Measurements from ENCODE around the gene DBX2. TPM values are rescaled to one million over a fixed set of nuclear protein-coding genes. Genes with fewer than 3 reads are reported as not detected.
A peak's percentile ranks its signal among the peaks of the same experiment; 100 is the strongest.

Gene DBX2
- total RNA-seq, 1 donor from 2014 or later, result not detected

GRCh38 chr12:45051572-45052125 is 750 bp upstream of the DBX2 start:
- Histone ChIP-seq H3K4me1 (peaks cover 0 to 3% of the 10 kb centered on the region in 2 donors), H3K27ac (no peak overlapping the region), H3K36me3 (no peaks in the 10 kb centered on the region), H3K9me3 (no peaks in the 10 kb centered on the region), H3K4me3 (peak overlapping the region; percentile 47 to 71), H3K27me3 (no peaks in the 10 kb centered on the region)
- intact Hi-C loops (cut with DNase I), result no loop called here
- TF ChIP-seq CTCF (IDR thresholded peaks at IDR 0.05), result no peak
- no peak for DNase-seq (ENCODE audit: low spot score in 2 of 2)

GRCh38 chr12:45049912-45050750 is 768 bp downstream of the DBX2 start:
- Histone ChIP-seq H3K27ac (no peak overlapping the region), H3K9me3 (no peaks in the 10 kb centered on the region), H3K36me3 (no peaks in the 10 kb centered on the region), H3K4me3 (peak overlapping the region; percentile 47 to 71), H3K27me3 (no peaks in the 10 kb centered on the region), H3K4me1 (peaks cover 0 to 3% of the 10 kb centered on the region in 2 donors)
- intact Hi-C loops (cut with DNase I), result no loop called here
- no peak for DNase-seq (ENCODE audit: low spot score in 2 of 2)
- TF ChIP-seq CTCF (IDR thresholded peaks at IDR 0.05), result no peak

GRCh38 chr12:45042599-45042998 is 8.3 kb downstream of the DBX2 start:
- TF ChIP-seq CTCF (IDR thresholded peaks at IDR 0.05), result no peak

GRCh38 chr12:45040977-45041376 is 9.9 kb downstream of the DBX2 start:
- no peaks in the 10 kb centered on the region for H3K27me3 ChIP-seq
- intact Hi-C loops (cut with DNase I), result no loop called here
- DNase-seq (ENCODE audit: low spot score in 2 of 2), result no peak
- no peaks in the 10 kb centered on the region for H3K9me3 ChIP-seq
- no peak overlapping the region for H3K27ac ChIP-seq
- no peaks in the 10 kb centered on the region for H3K36me3 ChIP-seq
- TF ChIP-seq CTCF (IDR thresholded peaks at IDR 0.05), result no peak
- no peak overlapping the region for H3K4me3 ChIP-seq
- no peaks in the 10 kb centered on the region for H3K4me1 ChIP-seq

More at GRCh38 chr12:45042599-45042998, 8.3 kb downstream of the DBX2 start:
- intact Hi-C loops (cut with DNase I), result no loop called here
- Histone ChIP-seq H3K27me3 (no peaks in the 10 kb centered on the region), H3K4me1 (no peaks in the 10 kb centered on the region), H3K27ac (no peak overlapping the region), H3K4me3 (no peak overlapping the region), H3K9me3 (no peaks in the 10 kb centered on the region), H3K36me3 (no peaks in the 10 kb centered on the region)
- no peak for DNase-seq (ENCODE audit: low spot score in 2 of 2)

GRCh38 chr12:45039757-45040156 is 11.1 kb downstream of the DBX2 start:
- H3K36me3 ChIP-seq, result no peaks in the 10 kb centered on the region
- no peak for DNase-seq (ENCODE audit: low spot score in 2 of 2)
- intact Hi-C loops (cut with DNase I), result no loop called here
- H3K4me3 ChIP-seq, result no peak overlapping the region
- TF ChIP-seq CTCF (IDR thresholded peaks at IDR 0.05), result no peak
- H3K4me1 ChIP-seq, result no peaks in the 10 kb centered on the region
- H3K27me3 ChIP-seq, result no peaks in the 10 kb centered on the region
- H3K27ac ChIP-seq, result no peak overlapping the region
- H3K9me3 ChIP-seq, result no peaks in the 10 kb centered on the region
